Erythroblast (primary cell): Measurements from ENCODE around the gene RNF223.

ENCODE experiments used
- GATA1 ChIP-seq: IDR thresholded peaks from 2 replicates; pipeline ENCODE4 v1.6.1; 2011; ENCODE audit warnings: low read depth, mild to moderate bottlenecking, control low read depth, low read length, moderate library complexity
- POLR2A ChIP-seq: IDR thresholded peaks from 2 replicates; pipeline ENCODE4 v1.6.1; 2011; ENCODE audit warnings: mild to moderate bottlenecking, low read length

- TF ChIP-seq POLR2A: no peak
- TF ChIP-seq GATA1: no peak
Measured at GRCh38 chr1:1090424-1091343, 16.6 kb upstream of the RNF223 start.
